ENCODE data around the gene SERPINB5.

Gene SERPINB5

DNA sequence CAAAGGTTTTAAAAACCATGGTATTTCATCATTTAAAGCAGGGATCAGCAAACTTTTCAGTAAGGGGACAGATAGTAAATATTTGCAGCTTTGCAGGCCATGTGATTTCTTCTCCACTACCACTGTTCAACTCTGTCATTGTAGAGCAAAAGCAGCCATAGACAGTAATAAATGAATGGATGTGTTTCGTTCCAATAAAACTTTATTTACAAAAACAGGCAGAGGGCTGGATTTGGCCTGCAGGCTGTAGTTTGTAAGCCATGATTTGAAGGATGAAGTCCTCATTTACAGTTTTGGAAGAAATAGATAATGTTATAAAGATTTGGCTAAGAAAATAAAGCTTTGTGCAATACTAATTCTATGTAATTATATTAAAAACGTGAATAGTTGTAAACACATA, 67.3 kb downstream of the SERPINB5 start:
- Histone ChIP-seq H3K4me1 (ENCODE audit: low read length) (no peaks in the 10 kb centered on the region), H3K36me3 (replicated peaks; ENCODE audit: insufficient read depth, low read length) (no peaks in the 10 kb centered on the region), H4K20me1 (ENCODE audit: insufficient read depth, low read length) (no peaks in the 10 kb centered on the region), H3K4me3 (ENCODE audit: low read length) (no peak overlapping the region), H3K9me3 (replicated peaks; ENCODE audit: insufficient read depth, low read length) (no peaks in the 10 kb centered on the region), H3K27me3 (replicated peaks; ENCODE audit: insufficient read depth, low read length) (no peaks in the 10 kb centered on the region), H3K4me2 (ENCODE audit: low read depth, low read length) (no peak overlapping the region), H3K9me2 (replicated peaks; ENCODE audit: insufficient read depth, low read length) (no peaks in the 10 kb centered on the region), H2AFZ (ENCODE audit: low read length) (no peak overlapping the region), H3K79me2 (ENCODE audit: low read length) (no peaks in the 10 kb centered on the region), H3K27ac (ENCODE audit: low read length) (no peak overlapping the region), H3K9ac (ENCODE audit: low read length) (no peak overlapping the region), H3F3A (ENCODE audit: insufficient read depth, low read length) (no peaks in the 10 kb centered on the region)
- TF ChIP-seq CTCF (IDR thresholded peaks at IDR 0.05; ENCODE audit: low read length) (no peak), EZH2 (optimal IDR thresholded peaks at IDR 0.05; ENCODE audit: low read depth, low read length) (no peak), EZH2phosphoT487 (IDR thresholded peaks at IDR 0.05; ENCODE audit: low read length) (no peak)
- no peak for DNase-seq

DNA sequence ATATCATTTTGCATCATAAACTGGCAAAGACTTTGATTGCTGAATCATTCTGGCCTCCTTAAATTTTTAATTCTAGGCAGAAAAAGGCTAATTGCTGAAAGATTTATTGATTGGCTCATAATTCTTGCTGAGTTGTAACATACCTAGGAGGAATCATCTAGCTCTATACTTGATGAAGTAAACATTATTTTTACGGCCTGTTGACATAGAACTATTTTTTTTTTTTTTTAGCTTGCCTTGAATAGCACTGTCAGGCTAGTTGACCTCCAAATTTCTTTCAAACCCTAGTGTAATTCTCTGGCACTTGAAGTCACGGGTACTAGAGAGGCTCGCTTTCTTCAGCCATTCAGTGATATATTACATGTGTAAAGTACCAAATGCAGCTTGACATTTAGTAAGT, 68.2 kb downstream of the SERPINB5 start:
- H3K9me2 ChIP-seq (replicated peaks; ENCODE audit: insufficient read depth, low read length), result no peaks in the 10 kb centered on the region
- no peaks in the 10 kb centered on the region for H3K27me3 ChIP-seq (replicated peaks; ENCODE audit: insufficient read depth, low read length)
- no peaks in the 10 kb centered on the region for H3K4me1 ChIP-seq (ENCODE audit: low read length)
- no peaks in the 10 kb centered on the region for H3F3A ChIP-seq (ENCODE audit: insufficient read depth, low read length)
- no peaks in the 10 kb centered on the region for H3K79me2 ChIP-seq (ENCODE audit: low read length)
- H2AFZ ChIP-seq (ENCODE audit: low read length), result no peak overlapping the region
- no peak for TF ChIP-seq EZH2phosphoT487 (IDR thresholded peaks at IDR 0.05; ENCODE audit: low read length)
- no peak for TF ChIP-seq CTCF (IDR thresholded peaks at IDR 0.05; ENCODE audit: low read length)
- no peak for TF ChIP-seq EZH2 (optimal IDR thresholded peaks at IDR 0.05; ENCODE audit: low read depth, low read length)
- no peaks in the 10 kb centered on the region for H4K20me1 ChIP-seq (ENCODE audit: insufficient read depth, low read length)
- no peak for DNase-seq
- H3K9ac ChIP-seq (ENCODE audit: low read length), result no peak overlapping the region
- no peak overlapping the region for H3K4me3 ChIP-seq (ENCODE audit: low read length)
- no peaks in the 10 kb centered on the region for H3K9me3 ChIP-seq (replicated peaks; ENCODE audit: insufficient read depth, low read length)
- no peak overlapping the region for H3K27ac ChIP-seq (ENCODE audit: low read length)
- no peaks in the 10 kb centered on the region for H3K36me3 ChIP-seq (replicated peaks; ENCODE audit: insufficient read depth, low read length)
- no peak overlapping the region for H3K4me2 ChIP-seq (ENCODE audit: low read depth, low read length)

- DNase-seq, result no peak
Measured at GRCh38 chr18:63550068-63550467, 73.3 kb downstream of the SERPINB5 start.

More at GRCh38 chr18:63550068-63550467, 73.3 kb downstream of the SERPINB5 start:
- Histone ChIP-seq H3K9me3 (replicated peaks; ENCODE audit: insufficient read depth, low read length) (no peaks in the 10 kb centered on the region), H3F3A (ENCODE audit: insufficient read depth, low read length) (no peaks in the 10 kb centered on the region), H3K36me3 (replicated peaks; ENCODE audit: insufficient read depth, low read length) (no peaks in the 10 kb centered on the region), H3K27me3 (replicated peaks; ENCODE audit: insufficient read depth, low read length) (no peaks in the 10 kb centered on the region), H3K4me3 (ENCODE audit: low read length) (no peak overlapping the region), H3K4me1 (ENCODE audit: low read length) (no peaks in the 10 kb centered on the region), H3K4me2 (ENCODE audit: low read depth, low read length) (no peak overlapping the region), H4K20me1 (ENCODE audit: insufficient read depth, low read length) (no peaks in the 10 kb centered on the region), H2AFZ (ENCODE audit: low read length) (no peak overlapping the region), H3K79me2 (ENCODE audit: low read length) (no peaks in the 10 kb centered on the region), H3K9ac (ENCODE audit: low read length) (no peak overlapping the region), H3K9me2 (replicated peaks; ENCODE audit: insufficient read depth, low read length) (no peaks in the 10 kb centered on the region), H3K27ac (ENCODE audit: low read length) (no peak overlapping the region)
- TF ChIP-seq EZH2 (optimal IDR thresholded peaks at IDR 0.05; ENCODE audit: low read depth, low read length) (no peak), EZH2phosphoT487 (IDR thresholded peaks at IDR 0.05; ENCODE audit: low read length) (no peak), CTCF (IDR thresholded peaks at IDR 0.05; ENCODE audit: low read length) (no peak)

Data from MM.1S (cell line).